Naive B cell (primary cell): Measurements from ENCODE around the gene PEX14. TPM values are rescaled to one million over a fixed set of nuclear protein-coding genes. Genes with fewer than 3 reads are reported as not detected.
A peak's percentile ranks its signal among the peaks of the same experiment; 100 is the strongest.

ENCODE experiments used
- ATAC-seq, 2 donors: fragments of 150-1000 bp; cut with Tn5 transposase; 2 replicates each; pipeline ENCODE4 v1.10.0; 2021; ENCODE audit warnings: low read depth in 2 of 2, mild to moderate bottlenecking in 2 of 2, moderate library complexity in 2 of 2
- DNase-seq: peaks from one replicate; pipeline ENCODE4 v3.0.0; 2022
- H3K27ac Mint-ChIP-seq, 6 donors: one replicate each; pipeline ENCODE4 v1.8.0; 2020 to 2022; ENCODE audit warnings: mild to moderate bottlenecking in 6 of 6, mixed read lengths in 6 of 6, moderate library complexity in 5 of 6, inconsistent platforms in 2 of 6
- H3K27me3 Mint-ChIP-seq, 3 donors: one replicate each; pipeline ENCODE4 v1.8.0; 2021 to 2022; ENCODE audit warnings: mixed read lengths in 3 of 3, mild to moderate bottlenecking in 1 of 3
- H3K36me3 Mint-ChIP-seq, 2 donors: one replicate each; pipeline ENCODE4 v1.8.0; 2020 to 2022; ENCODE audit warnings: mixed read lengths in 2 of 2, inconsistent platforms in 1 of 2, mild to moderate bottlenecking in 1 of 2
- H3K4me1 Mint-ChIP-seq, 3 donors: one replicate each; pipeline ENCODE4 v1.8.0; 2020 to 2022; ENCODE audit warnings: mixed read lengths in 3 of 3, inconsistent platforms in 1 of 3, mild to moderate bottlenecking in 1 of 3, moderate library complexity in 1 of 3
- H3K4me3 Mint-ChIP-seq, 8 donors: one replicate each; pipeline ENCODE4 v1.8.0; 2020 to 2022; ENCODE audit warnings: mild to moderate bottlenecking in 8 of 8, mixed read lengths in 8 of 8, moderate library complexity in 8 of 8, inconsistent platforms in 2 of 8
- H3K9me3 Mint-ChIP-seq, 7 donors: one replicate each; pipeline ENCODE4 v1.8.0; 2020 to 2022; ENCODE audit warnings: mixed read lengths in 7 of 7, mild to moderate bottlenecking in 5 of 7, inconsistent platforms in 2 of 7, moderate library complexity in 1 of 7
- polyA plus RNA-seq, 6 donors: library from polyadenylated mRNA; unstranded; fragments of 300-500 nt; fragmentation: Illumina TruSeq; gene quantifications; one replicate each; pipeline ENCODE4 v1.2.3, GENCODE V29; 2021; ENCODE audit warnings: low read depth in 6 of 6

Gene PEX14
- polyA plus RNA-seq, 6 donors from 2014 or later, result 2.6 to 4.2 (median 3.6) TPM

DNA sequence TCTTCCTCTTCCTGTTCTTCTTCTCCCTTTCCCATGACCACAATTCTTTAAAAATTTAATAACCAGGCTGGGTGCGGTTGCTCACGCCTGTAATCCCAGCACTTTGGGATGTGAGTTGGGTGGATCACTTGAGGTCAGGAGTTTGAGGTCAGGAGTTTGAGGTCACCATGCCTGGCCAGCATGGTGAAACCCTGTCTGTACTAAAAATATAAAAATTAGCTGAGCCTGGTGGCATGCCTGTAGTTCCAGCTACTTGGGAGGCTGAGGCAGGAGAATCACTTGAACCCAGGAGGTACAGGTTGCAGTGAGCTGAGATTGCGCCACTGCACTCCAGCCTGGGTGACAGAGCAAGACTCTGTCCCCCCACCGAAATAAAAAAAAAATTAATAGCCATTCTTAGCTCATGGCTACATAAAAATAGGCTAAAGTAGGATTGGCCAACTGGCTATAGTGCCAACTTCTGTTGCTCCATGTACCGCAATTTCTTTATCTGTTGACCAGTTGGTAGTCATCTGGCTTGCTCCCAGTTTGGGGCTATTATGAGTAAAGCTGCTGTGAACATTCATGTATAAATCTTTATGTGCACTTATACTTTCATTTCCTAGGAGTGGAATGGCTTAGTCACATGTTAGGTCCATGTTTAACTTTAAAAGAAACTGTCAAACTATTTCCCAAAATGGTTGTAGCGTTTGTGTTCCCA, 136.3 kb downstream of the PEX14 start:
- ATAC-seq (no peak), DNase-seq (no peak)
- no peak overlapping the region for H3K4me3 Mint-ChIP-seq
- no peaks in the 10 kb centered on the region for H3K9me3 Mint-ChIP-seq
- no peak overlapping the region for H3K27ac Mint-ChIP-seq
- no peaks in the 10 kb centered on the region for H3K4me1 Mint-ChIP-seq
- H3K27me3 Mint-ChIP-seq, result no peaks in the 10 kb centered on the region
- H3K36me3 Mint-ChIP-seq, result peaks cover 0 to 6% of the 10 kb centered on the region in 2 donors

DNA sequence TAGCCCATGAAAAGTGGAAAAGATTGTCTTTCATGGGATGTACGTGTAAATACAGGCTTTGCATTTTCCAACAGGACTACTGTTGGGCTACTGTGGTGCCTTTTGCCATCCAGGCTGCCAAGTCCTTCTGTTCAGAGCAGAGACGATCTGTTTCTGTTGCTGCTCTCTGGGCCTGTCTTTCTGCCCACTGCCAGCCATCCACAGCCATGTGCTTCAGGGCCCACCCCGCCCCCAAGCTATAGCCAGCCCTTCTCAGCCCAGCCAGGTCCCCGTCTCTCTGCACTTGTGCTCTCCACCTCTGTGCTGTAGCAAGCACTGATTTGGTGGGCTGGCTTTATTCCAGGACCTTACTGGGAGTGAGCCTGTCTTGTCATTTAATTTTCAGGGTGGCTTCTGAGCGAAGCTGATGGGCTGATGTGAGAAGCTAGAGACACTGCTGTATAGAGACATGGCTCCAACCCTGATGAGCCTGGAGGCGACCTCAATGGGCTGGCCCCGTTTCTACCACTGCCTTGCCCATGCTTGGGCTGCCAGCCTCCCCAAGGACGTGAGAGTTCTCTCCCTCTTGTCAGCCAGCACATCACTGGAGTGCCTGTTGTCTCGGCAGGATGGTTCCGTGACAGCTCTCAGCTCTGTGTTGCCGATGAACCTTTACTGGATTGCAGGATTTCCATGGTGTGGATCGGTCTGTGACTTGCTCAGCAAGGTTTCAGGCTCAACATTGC, 137.8 kb downstream of the PEX14 start:
- Mint-ChIP-seq H3K4me1 (no peaks in the 10 kb centered on the region), H3K4me3 (no peak overlapping the region), H3K36me3 (peaks cover 0 to 1% of the 10 kb centered on the region in 2 donors), H3K27ac (peak overlapping the region in 1 of 6 donors; percentile 62), H3K27me3 (no peaks in the 10 kb centered on the region), H3K9me3 (no peaks in the 10 kb centered on the region)
- no peak for DNase-seq
- no peak for ATAC-seq

DNA sequence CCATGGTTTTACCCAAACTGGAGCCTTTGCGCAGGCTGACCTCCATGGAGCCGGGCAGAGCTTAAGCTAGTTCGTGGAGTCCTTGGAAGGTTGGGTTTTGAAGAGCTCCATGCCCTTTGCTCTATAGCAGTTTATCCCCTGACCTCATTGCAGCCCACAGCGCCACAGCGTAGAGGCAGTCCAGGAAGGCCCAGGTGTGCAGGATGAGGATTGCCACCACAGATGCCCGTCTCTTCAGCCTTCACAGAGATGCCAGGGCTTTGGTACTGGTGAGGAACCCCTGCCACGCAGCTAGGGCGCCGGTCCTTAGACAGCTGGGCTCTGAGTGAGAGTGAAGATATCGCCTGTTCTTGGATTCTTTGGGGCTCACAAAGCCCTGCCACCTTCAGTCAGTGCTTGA, 138.6 kb downstream of the PEX14 start:
- no peaks in the 10 kb centered on the region for H3K4me1 Mint-ChIP-seq
- H3K4me3 Mint-ChIP-seq, result no peak overlapping the region
- H3K27ac Mint-ChIP-seq, result no peak overlapping the region
- H3K27me3 Mint-ChIP-seq, result no peaks in the 10 kb centered on the region
- H3K9me3 Mint-ChIP-seq, result no peaks in the 10 kb centered on the region
- peaks cover 0 to 5% of the 10 kb centered on the region in 2 donors for H3K36me3 Mint-ChIP-seq
- ATAC-seq (no peak), DNase-seq (no peak)

DNA sequence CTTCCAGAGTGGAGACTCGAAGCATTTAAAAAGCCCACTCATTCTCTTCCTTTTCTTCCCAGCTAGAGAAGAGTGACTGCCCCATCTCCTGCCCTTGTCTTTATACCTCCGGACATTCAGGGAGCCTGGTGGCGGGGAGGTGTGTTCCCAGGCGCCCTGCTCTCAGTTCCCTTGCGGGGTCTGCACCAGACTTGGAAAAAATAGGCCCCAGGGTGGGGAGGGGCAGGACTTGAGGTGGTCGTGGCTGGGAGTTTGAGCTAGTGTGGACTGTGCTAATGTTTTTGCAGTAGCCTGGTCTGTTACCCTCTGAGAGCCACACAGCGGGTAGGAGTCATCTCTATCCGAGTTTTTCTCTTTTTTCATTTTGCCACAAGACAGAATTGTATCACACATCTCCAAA, 139.1 kb downstream of the PEX14 start:
- Mint-ChIP-seq H3K27ac (no peak overlapping the region), H3K27me3 (no peaks in the 10 kb centered on the region), H3K36me3 (peaks cover 0 to 8% of the 10 kb centered on the region in 2 donors), H3K4me3 (no peak overlapping the region), H3K9me3 (no peaks in the 10 kb centered on the region), H3K4me1 (no peaks in the 10 kb centered on the region)
- DNase-seq, result no peak
- no peak for ATAC-seq

DNA sequence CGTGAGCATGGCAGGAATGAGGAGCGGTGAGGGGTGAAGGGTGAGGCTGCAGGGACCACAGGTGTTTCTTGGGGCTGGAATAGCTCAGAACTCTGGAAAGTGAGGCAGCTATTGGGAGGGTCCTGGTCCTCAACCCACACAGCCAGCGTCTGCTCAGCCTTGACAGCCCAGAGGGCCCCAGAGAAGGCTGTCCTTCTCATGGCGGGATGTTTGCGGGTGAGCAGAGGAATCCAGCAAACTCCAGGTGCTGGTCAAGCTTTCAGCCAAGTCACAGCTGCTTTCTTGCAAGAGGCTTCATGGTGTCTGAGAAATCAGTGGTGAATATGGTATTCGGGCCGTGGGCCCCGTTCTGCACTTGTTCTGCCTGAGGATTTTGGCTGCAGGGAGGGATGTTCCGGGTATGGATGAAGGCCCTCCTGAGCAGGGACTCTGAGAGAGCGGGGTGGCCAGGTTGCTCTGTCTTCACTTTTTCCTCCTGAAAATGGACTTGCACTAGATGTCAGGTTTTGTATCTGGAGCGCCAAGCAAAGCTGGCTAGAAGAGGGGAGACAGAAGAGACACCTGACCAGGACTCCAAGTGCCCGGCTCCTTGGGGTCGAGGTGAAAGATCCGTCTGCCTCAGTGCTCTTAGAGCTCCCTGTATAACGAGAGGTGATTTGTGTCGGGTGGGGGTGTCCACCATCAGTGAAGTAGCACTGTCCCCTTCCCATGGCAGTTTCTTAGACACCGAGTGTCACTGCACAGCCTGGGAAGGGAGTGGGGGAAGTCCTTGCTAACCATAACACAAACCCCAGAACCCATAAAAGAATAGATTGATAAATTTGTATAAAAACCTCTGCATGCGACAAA, 139.9 kb downstream of the PEX14 start:
- H3K36me3 Mint-ChIP-seq, result peaks cover 0 to 8% of the 10 kb centered on the region in 2 donors
- H3K4me1 Mint-ChIP-seq, result no peaks in the 10 kb centered on the region
- no peak for DNase-seq
- ATAC-seq, result no peak
- peak overlapping the region in 1 of 6 donors; percentile 24 for H3K27ac Mint-ChIP-seq
- no peaks in the 10 kb centered on the region for H3K9me3 Mint-ChIP-seq
- no peaks in the 10 kb centered on the region for H3K27me3 Mint-ChIP-seq
- peak overlapping the region in 1 of 8 donors; percentile 16 for H3K4me3 Mint-ChIP-seq

DNA sequence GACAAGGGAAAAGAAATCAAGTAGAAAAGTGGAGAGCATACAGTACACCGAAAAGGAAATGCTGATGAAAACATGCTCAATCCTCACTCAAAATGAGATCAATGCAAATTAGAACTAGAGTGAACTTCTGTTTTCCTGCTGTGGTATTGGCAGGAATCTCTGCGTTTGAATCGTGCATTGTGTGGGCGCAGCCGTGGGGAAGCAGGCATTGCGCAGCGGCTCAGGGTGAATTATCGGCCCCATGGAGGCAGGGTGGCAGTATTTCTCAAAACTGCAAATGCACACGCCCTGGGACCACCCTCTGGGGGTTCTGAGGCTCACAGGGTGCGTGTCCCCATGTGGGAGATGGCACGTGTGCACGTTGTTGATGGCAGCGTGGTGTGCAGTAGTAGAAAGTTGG, 140.6 kb downstream of the PEX14 start:
- no peaks in the 10 kb centered on the region for H3K9me3 Mint-ChIP-seq
- no peak overlapping the region for H3K4me3 Mint-ChIP-seq
- H3K27me3 Mint-ChIP-seq, result no peaks in the 10 kb centered on the region
- H3K27ac Mint-ChIP-seq, result peak overlapping the region in 1 of 6 donors; percentile 77
- H3K36me3 Mint-ChIP-seq, result peaks cover 0 to 8% of the 10 kb centered on the region in 2 donors
- ATAC-seq (no peak), DNase-seq (no peak)
- no peaks in the 10 kb centered on the region for H3K4me1 Mint-ChIP-seq

DNA sequence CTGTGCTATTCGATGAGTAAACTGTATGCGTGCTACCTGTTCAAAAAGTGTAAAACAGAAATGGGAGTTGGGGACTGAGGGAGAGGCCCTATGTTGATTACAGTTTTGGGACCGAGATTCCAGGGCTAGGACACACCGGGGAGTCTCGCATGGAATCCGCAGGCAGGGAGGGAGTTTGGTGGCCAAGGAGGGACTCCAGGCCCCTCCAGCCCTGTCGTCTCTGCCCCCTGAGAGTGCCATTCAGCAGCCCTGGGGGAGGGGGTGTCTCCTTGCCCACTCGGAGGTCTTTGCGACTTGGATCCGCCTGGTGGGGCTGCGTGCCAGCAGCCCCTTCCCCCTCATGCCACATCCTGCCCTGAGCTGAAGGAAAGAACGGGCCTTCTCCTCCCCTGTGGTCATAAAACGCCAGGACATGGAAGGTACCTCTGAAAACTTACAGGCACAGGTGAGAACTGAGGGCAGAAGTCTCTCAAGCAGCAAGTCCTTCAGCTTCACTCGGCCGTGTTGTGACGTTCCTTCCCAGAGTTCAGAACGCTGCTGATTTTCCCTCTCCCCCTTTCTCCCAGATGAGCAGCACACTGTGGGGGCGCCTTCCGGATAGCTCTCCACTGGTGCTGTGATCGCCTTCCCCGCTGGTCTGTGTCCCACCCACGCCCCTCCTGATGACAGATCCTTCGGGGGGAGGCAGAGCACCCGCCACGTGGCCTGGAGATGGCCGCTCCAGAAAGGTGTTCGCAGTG, 141.4 kb downstream of the PEX14 start:
- no peaks in the 10 kb centered on the region for H3K9me3 Mint-ChIP-seq
- peak overlapping the region in 1 of 6 donors; percentile 77 for H3K27ac Mint-ChIP-seq
- H3K36me3 Mint-ChIP-seq, result peaks cover 0 to 8% of the 10 kb centered on the region in 2 donors
- H3K27me3 Mint-ChIP-seq, result no peaks in the 10 kb centered on the region
- DNase-seq, result no peak
- H3K4me1 Mint-ChIP-seq, result no peaks in the 10 kb centered on the region
- no peak overlapping the region for H3K4me3 Mint-ChIP-seq
- no peak for ATAC-seq

DNA sequence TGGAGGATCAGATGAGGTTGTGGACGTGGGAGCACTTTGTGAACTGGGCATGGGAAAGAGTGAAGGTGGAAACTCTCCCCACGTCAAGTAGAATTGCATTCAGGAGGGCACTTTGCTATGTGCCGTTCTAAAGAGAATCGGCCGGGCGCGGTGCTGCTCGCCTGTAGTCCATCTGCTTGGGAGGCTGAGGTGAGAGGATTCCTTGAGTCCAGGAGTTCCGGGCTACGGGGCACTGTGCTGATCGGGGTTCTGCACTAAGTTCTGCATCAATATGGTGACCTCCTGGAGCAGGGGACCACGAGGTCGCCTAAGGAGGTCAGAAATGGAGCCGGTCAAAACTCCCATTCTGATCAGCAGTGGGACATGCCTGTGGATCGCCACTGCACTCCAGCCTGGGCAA, 141.9 kb downstream of the PEX14 start:
- DNase-seq (no peak), ATAC-seq (no peak)
- Mint-ChIP-seq H3K36me3 (peaks cover 0 to 8% of the 10 kb centered on the region in 2 donors), H3K27me3 (no peaks in the 10 kb centered on the region), H3K4me3 (no peak overlapping the region), H3K4me1 (no peaks in the 10 kb centered on the region), H3K9me3 (no peaks in the 10 kb centered on the region), H3K27ac (no peak overlapping the region)

DNA sequence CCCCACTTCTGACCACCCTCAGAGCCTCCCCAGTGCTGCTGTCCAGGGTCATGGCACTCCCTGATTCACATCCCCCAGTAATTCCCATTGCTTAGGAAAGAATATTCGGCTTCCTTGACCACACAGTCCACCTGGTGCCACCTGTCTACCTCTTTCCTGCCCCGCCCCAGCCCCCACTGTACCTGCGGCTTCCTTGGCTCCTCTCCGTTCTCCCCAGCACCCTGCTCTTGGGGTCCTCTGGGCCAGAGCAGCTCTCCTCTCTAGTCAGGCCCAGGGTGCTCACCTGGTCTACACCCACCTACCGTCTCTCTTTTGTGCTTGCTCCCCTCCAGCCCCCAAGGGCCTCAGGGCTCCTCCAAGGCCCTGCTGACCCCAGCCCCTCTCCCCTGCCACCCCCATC, 142.6 kb downstream of the PEX14 start:
- Mint-ChIP-seq H3K4me3 (no peak overlapping the region), H3K9me3 (no peaks in the 10 kb centered on the region), H3K27me3 (no peaks in the 10 kb centered on the region), H3K4me1 (no peaks in the 10 kb centered on the region), H3K27ac (peak overlapping the region in 1 of 6 donors; percentile 20), H3K36me3 (peaks cover 0 to 8% of the 10 kb centered on the region in 2 donors)
- ATAC-seq, result no peak
- DNase-seq, result no peak

DNA sequence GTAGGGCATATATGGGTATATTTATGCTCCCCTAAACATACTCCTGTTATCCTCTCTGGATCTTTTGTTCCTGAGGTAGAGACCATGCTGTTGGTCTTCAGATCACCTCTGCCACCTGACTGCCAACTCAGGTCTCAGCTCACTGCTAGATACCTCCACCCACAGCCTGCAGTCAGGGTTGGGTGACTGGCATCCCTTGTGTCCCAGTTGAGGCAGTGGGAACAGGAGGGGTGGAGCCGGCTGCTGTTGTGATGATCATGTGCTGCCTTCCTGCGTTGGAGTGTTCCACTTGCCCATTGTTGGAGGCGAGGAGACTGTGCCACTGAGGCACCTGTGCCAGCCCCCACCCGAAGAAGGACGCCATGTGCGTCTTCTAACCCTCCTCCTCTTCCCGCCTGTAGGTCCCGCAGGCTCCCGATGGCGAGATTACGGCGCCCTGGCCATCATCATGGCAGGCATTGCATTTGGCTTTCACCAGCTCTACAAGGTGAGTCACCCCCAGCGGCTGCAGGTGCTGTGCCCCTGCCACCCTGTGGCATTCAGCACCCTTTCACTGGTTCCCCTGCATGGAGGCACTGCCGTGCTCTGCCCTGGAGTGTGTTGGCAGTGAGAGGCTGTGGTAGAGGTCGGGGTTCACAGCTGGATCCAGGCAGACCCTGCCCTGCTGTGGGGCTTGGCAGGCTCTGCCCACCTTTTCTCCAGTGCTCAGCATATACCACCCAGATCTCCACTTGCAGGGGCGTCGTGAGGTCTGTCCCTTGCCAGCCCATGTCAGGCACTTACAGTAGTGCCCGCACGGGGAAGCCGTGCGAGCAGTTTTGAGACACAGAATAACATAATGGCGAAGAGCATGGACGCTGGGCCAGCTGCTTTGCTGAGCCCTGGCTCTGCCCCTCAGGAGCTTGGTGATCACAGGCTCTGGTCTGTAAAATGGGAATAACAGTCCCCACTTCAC, 143.5 kb downstream of the PEX14 start:
- DNase-seq, result no peak
- Mint-ChIP-seq H3K36me3 (peaks cover 0 to 8% of the 10 kb centered on the region in 2 donors), H3K27me3 (no peaks in the 10 kb centered on the region), H3K4me3 (peak overlapping the region in 1 of 8 donors; percentile 53), H3K4me1 (no peaks in the 10 kb centered on the region), H3K27ac (peak overlapping the region in 1 of 6 donors; percentile 44), H3K9me3 (no peaks in the 10 kb centered on the region)
- no peak for ATAC-seq

DNA sequence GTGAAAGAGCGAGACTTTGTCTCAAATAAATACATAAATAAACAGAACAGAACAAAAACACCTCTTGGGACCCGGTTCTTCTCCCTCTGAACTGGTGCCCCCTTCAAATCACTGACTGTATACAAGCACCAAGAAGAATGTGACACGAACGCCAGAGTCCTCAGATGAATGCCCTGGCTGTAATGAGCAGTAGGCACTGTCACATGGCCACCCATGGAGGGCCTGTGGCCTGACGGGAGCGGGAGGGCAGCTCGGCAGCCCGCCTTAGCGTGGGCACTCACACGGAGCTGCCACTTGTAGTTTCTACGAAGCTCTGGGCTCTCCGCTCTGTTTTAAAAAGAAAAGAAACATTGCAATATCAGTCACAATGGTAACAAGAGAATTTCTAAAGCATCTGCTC, 146.0 kb downstream of the PEX14 start:
- Mint-ChIP-seq H3K4me1 (no peaks in the 10 kb centered on the region), H3K27me3 (no peaks in the 10 kb centered on the region), H3K4me3 (no peak overlapping the region), H3K27ac (peak overlapping the region in 1 of 6 donors; percentile 28), H3K36me3 (peaks cover 0 to 8% of the 10 kb centered on the region in 2 donors), H3K9me3 (no peaks in the 10 kb centered on the region)
- ATAC-seq (no peak), DNase-seq (no peak)

DNA sequence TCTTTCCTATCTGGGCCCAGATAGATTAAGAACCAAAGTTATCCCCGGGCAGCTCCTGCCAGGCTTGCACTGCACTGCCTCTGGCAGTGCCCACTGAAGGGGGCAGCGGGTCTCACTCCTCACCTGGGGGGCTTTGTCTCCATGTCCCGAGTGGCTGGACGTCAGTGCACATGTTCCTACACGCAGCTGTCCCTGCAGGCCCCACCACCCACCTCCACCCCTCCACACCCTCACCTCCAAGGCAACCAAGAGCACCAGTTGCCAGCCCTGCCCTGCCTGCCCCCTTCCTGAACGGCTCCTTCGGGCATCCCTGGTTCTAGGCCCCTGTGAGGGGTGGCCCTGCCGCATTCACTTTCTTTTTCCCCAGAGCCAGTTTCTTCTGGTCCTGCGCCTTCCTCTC, 147.2 kb downstream of the PEX14 start:
- ATAC-seq (no peak), DNase-seq (no peak)
- Mint-ChIP-seq H3K27ac (peak overlapping the region in 1 of 6 donors; percentile 61), H3K9me3 (no peaks in the 10 kb centered on the region), H3K4me3 (no peak overlapping the region), H3K4me1 (no peaks in the 10 kb centered on the region), H3K27me3 (no peaks in the 10 kb centered on the region), H3K36me3 (peaks cover 0 to 8% of the 10 kb centered on the region in 2 donors)
